HepG2 (cell line): ENCODE results near the gene SUN5. TPM values are rescaled to one million over a fixed set of nuclear protein-coding genes. Genes with fewer than 3 reads are reported as not detected.

Experiments
- EP300 ChIP-seq, 3 experiments: sonication (generic) in 1 of 3; formaldehyde crosslinking in 1 of 3; IDR thresholded peaks; 2 replicates each; pipeline versions ENCODE4 v1.5.1 to v1.6.1; 2011 to 2020; ENCODE audit warnings: low read depth in 2 of 3, low read length in 2 of 3, borderline replicate concordance in 1 of 3, improper control_type of control experiment in 1 of 3, mild to moderate bottlenecking in 1 of 3, missing genetic modification reagents in 1 of 3, moderate library complexity in 1 of 3
- FOXA1 ChIP-seq, 2 experiments: fragments of 450-650 bp in 1 of 2; sonication (generic) in 1 of 2; formaldehyde crosslinking in 1 of 2; IDR thresholded peaks; 2 replicates each; pipeline versions ENCODE4 v1.4.0 to v1.6.1; 2016 to 2020; ENCODE audit warnings: missing genetic modification reagents in 1 of 2
- HDAC2 ChIP-seq: sonication (generic); formaldehyde crosslinking; IDR thresholded peaks from 2 replicates; pipeline ENCODE4 v1.4.0; 2020; ENCODE audit warnings: missing genetic modification reagents
- HMG20A ChIP-seq: IDR thresholded peaks from 2 replicates; pipeline ENCODE4 v1.6.1; 2016; ENCODE audit warnings: borderline replicate concordance
- HMGXB3 ChIP-seq: sonication (generic); formaldehyde crosslinking; IDR thresholded peaks from 2 replicates; pipeline ENCODE4 v1.4.0; 2020; ENCODE audit warnings: missing genetic modification reagents, borderline replicate concordance
- MTF2 ChIP-seq: sonication (generic); formaldehyde crosslinking; IDR thresholded peaks from 2 replicates; pipeline ENCODE4 v1.5.0; 2020; ENCODE audit warnings: missing genetic modification reagents, borderline replicate concordance
- NFKB2 ChIP-seq: sonication (generic); formaldehyde crosslinking; IDR thresholded peaks from 2 replicates; pipeline ENCODE4 v1.4.0; 2020; ENCODE audit warnings: missing genetic modification reagents, borderline replicate concordance
- SAP130 ChIP-seq: IDR thresholded peaks from 2 replicates; pipeline ENCODE4 v1.6.1; 2016; ENCODE audit warnings: low read depth
- SKIL ChIP-seq: sonication (generic); formaldehyde crosslinking; IDR thresholded peaks from 2 replicates; pipeline ENCODE4 v1.8.0; 2022; ENCODE audit warnings: missing genetic modification reagents, mild to moderate bottlenecking, moderate library complexity, borderline replicate concordance
- TFE3 ChIP-seq: IDR thresholded peaks from 2 replicates; pipeline ENCODE4 v1.6.1; 2016
- ZGPAT ChIP-seq: IDR thresholded peaks from 2 replicates; pipeline ENCODE4 v1.6.1; 2016; ENCODE audit warnings: mild to moderate bottlenecking
- ZNF207 ChIP-seq: fragments of 450-650 bp; IDR thresholded peaks from 2 replicates; pipeline ENCODE4 v1.6.1; 2016; ENCODE audit warnings: antibody characterized with exemption, borderline replicate concordance
- ZNF292 ChIP-seq: sonication (generic); formaldehyde crosslinking; IDR thresholded peaks from 2 replicates; pipeline ENCODE4 v1.8.1; 2022; ENCODE audit warnings: mild to moderate bottlenecking, low read depth, missing genetic modification reagents, borderline replicate concordance
- ZNF547 ChIP-seq: sonication (generic); formaldehyde crosslinking; IDR thresholded peaks from 2 replicates; pipeline ENCODE4 v1.5.1; 2020; ENCODE audit warnings: mild to moderate bottlenecking, missing genetic modification reagents
- ZNF552 ChIP-seq: sonication (generic); formaldehyde crosslinking; IDR thresholded peaks from 2 replicates; pipeline ENCODE4 v1.9.0; 2022; ENCODE audit warnings: missing genetic modification reagents, mild to moderate bottlenecking, borderline replicate concordance
- ZNF644 ChIP-seq: IDR thresholded peaks from 2 replicates; pipeline ENCODE4 v1.6.1; 2016; ENCODE audit warnings: low read depth
- ZSCAN25 ChIP-seq: sonication (generic); formaldehyde crosslinking; IDR thresholded peaks from 2 replicates; pipeline ENCODE4 v1.8.0; 2022; ENCODE audit warnings: mild to moderate bottlenecking, missing genetic modification reagents
- polyA plus RNA-seq, 8 experiments: library from polyadenylated mRNA; depleted of rRNA in 3 of 8; stranded (reverse) in 7 of 8; unstranded in 1 of 8; fragments of >200 nt; fragmentation: Illumina TruSeq in 4 of 8; extraction: Trizol in 4 of 8; gene quantifications; 2 replicates each; pipeline versions ENCODE4 v1.2.1 to v1.2.3, GENCODE V29; 2011 to 2016; ENCODE audit warnings: low read depth in 4 of 8, missing spikeins in 1 of 8, mixed read lengths in 1 of 8; ENCODE audit not compliant: insufficient read depth in 1 of 8
- total RNA-seq, 5 experiments: library from RNA; depleted of rRNA; stranded (reverse); fragments of >200 nt; fragmentation: Illumina TruSeq; extraction: Trizol; gene quantifications; 2 replicates each; pipeline ENCODE4 v1.2.3, GENCODE V29; 2016; ENCODE audit warnings: low read depth in 1 of 5

SUN5 gene
- total and polyA plus RNA-seq, 2 of the 13 experiments (the other 11 are each of a cell fraction or from before 2014, with no cell fraction given): not detected

GRCh38 chr20:32975698-32976674, 28.2 kb downstream of the SUN5 start (continued):
- peak; percentile 36; the same call in 1 of the 2 replicates for TF ChIP-seq ZGPAT (CRISPR knock-in tag)
- TF ChIP-seq FOXA1 (IDR thresholded peaks at IDR 0.05): no peak
- no peak for TF ChIP-seq FOXA1 (CRISPR knock-in tag; IDR thresholded peaks at IDR 0.05)
- TF ChIP-seq ZNF292 (CRISPR knock-in tag): peak; percentile 93
- peak; percentile 70 for TF ChIP-seq SAP130 (CRISPR knock-in tag)
- TF ChIP-seq ZNF552 (CRISPR knock-in tag): no peak
- 0 out of 2 replicates have a peak, but pooled peaks have one; percentile 37 for TF ChIP-seq MTF2 (CRISPR knock-in tag)
- peak; percentile 39; the same call in 1 of the 2 replicates for TF ChIP-seq NFKB2 (CRISPR knock-in tag)
- TF ChIP-seq ZNF207: no peak
- no peak for TF ChIP-seq EP300 (IDR thresholded peaks at IDR 0.05; ENCODE audit: low read depth in 2 of 2, low read length in 2 of 2)
- peak; percentile 27; the same call in 1 of the 2 replicates for TF ChIP-seq EP300 (CRISPR knock-in tag; IDR thresholded peaks at IDR 0.05; ENCODE audit: borderline replicate concordance)
- TF ChIP-seq ZSCAN25 (CRISPR knock-in tag): peak; percentile 45; the same call in 1 of the 2 replicates
- peak; percentile 76 for TF ChIP-seq ZNF644 (CRISPR knock-in tag)
- TF ChIP-seq HMG20A (CRISPR knock-in tag): peak; percentile 27; the same call in 1 of the 2 replicates
- peak; percentile 95 for TF ChIP-seq TFE3 (CRISPR knock-in tag)
- 0 out of 2 replicates have a peak, but pooled peaks have one; percentile 41 for TF ChIP-seq ZNF547 (CRISPR knock-in tag)
- TF ChIP-seq HMGXB3: peak; percentile 71; the same call in 1 of the 2 replicates
- 0 out of 2 replicates have a peak, but pooled peaks have one; percentile 37 for TF ChIP-seq SKIL (CRISPR knock-in tag)
- TF ChIP-seq HDAC2 (CRISPR knock-in tag): peak; percentile 67
